Activated CD4-positive, alpha-beta memory T cell treated with anti-CD3 and anti-CD28 coated beads, Interleukin-2, amount 10 ng/mL, durations not matched to agents 7 days and 5 days (primary cell): ENCODE data around the gene ZNF346. TPM values are rescaled to one million over a fixed set of nuclear protein-coding genes. Genes with fewer than 3 reads are reported as not detected.

Source experiments
- CTCF ChIA-PET: fragments of 350-600 bp; sonication (Branson Sonifier 250); formaldehyde crosslinking; loops from one replicate; lab custom pipeline; 2021; ENCODE audit warnings: antibody characterized with exemption, inconsistent platforms; lab: Charles Lee
- POLR2A ChIA-PET: fragments of 350-600 bp; sonication (Branson Sonifier 250); formaldehyde crosslinking; loops from one replicate; lab custom pipeline; 2021; ENCODE audit warnings: antibody characterized with exemption; lab: Charles Lee
- DNase-seq: peaks from one replicate; pipeline ENCODE4 v3.0.0-alpha.2; 2020
- H3K27ac Mint-ChIP-seq: one replicate; pipeline ENCODE4 v1.8.0; 2021; ENCODE audit warnings: mild to moderate bottlenecking, mixed read lengths
- H3K27me3 Mint-ChIP-seq: one replicate; pipeline ENCODE4 v1.8.0; 2021; ENCODE audit warnings: mixed read lengths
- H3K36me3 Mint-ChIP-seq: one replicate; pipeline ENCODE4 v1.8.0; 2021; ENCODE audit warnings: low read depth, mixed read lengths
- H3K4me1 Mint-ChIP-seq: one replicate; pipeline ENCODE4 v1.8.0; 2021; ENCODE audit warnings: mixed read lengths
- H3K4me3 Mint-ChIP-seq: one replicate; pipeline ENCODE4 v1.8.0; 2021; ENCODE audit warnings: mild to moderate bottlenecking, mixed read lengths
- H3K9me3 Mint-ChIP-seq: one replicate; pipeline ENCODE4 v1.8.0; 2021; ENCODE audit warnings: mixed read lengths
- total RNA-seq, 2 experiments: library from RNA; stranded (reverse); gene quantifications; one replicate each; pipeline ENCODE4 v1.2.3, GENCODE V29; 2021

Gene ZNF346
- total RNA-seq, 2 experiments from 2014 or later, result 19.5 to 27.2 TPM

DNA sequence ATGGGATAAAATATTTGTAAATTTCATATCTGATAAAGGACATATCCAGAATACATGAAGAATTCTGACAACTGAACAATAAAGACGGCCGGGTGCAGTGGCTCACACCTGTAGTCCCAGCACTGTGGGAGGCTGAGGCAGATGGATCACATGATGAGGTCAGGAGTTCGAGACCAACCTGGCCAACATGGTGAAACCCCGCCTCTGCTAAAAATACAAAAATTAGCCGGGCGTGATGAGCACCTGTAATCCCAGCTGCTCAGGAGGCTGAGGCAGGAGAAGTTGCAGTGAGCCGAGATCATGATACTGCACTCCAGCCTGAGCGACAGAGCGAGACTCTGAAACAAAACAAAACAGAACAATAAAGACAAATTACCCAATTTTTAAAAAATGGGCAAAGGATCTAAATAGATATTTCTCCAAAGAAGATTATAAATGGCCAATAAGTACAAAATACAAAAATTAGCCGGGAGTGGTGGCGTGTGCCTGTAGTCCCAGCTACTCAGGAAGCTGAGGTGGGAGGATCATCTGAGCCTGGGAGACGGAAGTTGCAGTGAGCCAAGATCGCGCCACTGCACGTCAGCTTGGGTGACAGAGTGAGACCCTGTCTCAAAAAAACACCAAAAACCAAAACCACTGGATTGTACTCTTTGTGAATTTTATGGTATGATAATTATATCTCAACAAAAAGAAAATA is 101.4 kb downstream of the ZNF346 start:
- DNase-seq, result no peak
- H3K36me3 Mint-ChIP-seq, result no peaks in the 10 kb centered on the region
- peaks cover 10% of the 10 kb centered on the region for H3K4me1 Mint-ChIP-seq
- ChIA-PET CTCF (interaction anchor here (1.1 to 4.1 kb wide), 2 partner anchors 10 to 15 kb away, joined by 5 to 16 read pairs; no protein-coding TSS in a partner anchor), POLR2A (interaction anchor here (1.5 kb wide), 1 partner anchor 9 kb away, joined by 5 read pairs; the partner anchor contains the start of gene NSD1)
- H3K27ac Mint-ChIP-seq, result no peak overlapping the region
- H3K27me3 Mint-ChIP-seq, result peaks cover 4% of the 10 kb centered on the region
- no peaks in the 10 kb centered on the region for H3K9me3 Mint-ChIP-seq
- H3K4me3 Mint-ChIP-seq, result no peak overlapping the region

DNA sequence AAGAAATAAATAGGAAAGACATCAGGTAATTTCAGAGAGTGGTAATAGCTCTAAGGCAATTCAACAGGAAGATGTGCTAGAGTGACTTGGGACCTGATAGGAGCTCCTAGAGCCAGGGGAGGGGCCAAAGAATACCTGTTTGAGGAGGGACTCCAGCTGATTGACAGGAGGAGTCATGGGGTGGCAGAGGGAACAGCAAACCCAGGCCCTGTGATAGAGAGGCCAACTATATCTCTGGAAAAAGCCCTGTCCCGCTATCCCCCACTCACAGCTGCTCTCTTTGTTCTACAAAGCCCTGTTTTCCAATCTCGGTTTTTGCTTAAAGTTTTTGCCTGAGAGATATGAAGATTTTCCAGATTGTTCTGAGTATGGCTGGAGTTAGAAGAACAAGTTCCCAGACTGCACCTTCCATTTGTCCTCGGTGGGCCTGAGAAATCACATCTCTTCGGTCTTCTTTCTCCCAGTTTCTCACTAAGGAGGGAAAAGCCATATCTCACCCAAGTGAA is 102.0 kb downstream of the ZNF346 start:
- POLR2A ChIA-PET, result interaction anchor here (1.5 kb wide), 1 partner anchor 9 kb away, joined by 5 read pairs; the partner anchor contains the start of gene NSD1
- Mint-ChIP-seq H3K27ac (no peak overlapping the region), H3K36me3 (no peaks in the 10 kb centered on the region), H3K27me3 (peaks cover 4% of the 10 kb centered on the region), H3K4me1 (peaks cover 16% of the 10 kb centered on the region), H3K9me3 (no peaks in the 10 kb centered on the region), H3K4me3 (no peak overlapping the region)
- CTCF ChIA-PET, result interaction anchor here (1.1 to 4.1 kb wide), 2 partner anchors 11 to 16 kb away, joined by 5 to 16 read pairs; no protein-coding TSS in a partner anchor
- DNase-seq, result no peak

- ChIA-PET POLR2A (interaction anchor here (1.3 to 2.3 kb wide), 2 partner anchors 7 to 186 kb away, joined by 4 to 10 read pairs; partner anchors contain the start of gene NSD1), CTCF (interaction anchor here (0.7 to 4.1 kb wide), 2 partner anchors 13 to 466 kb away, joined by 3 to 16 read pairs; no protein-coding TSS in a partner anchor)
- Mint-ChIP-seq H3K36me3 (no peaks in the 10 kb centered on the region), H3K9me3 (no peaks in the 10 kb centered on the region), H3K4me3 (no peak overlapping the region), H3K27ac (no peak overlapping the region), H3K27me3 (peaks cover 4% of the 10 kb centered on the region), H3K4me1 (peaks cover 23% of the 10 kb centered on the region)
- DNase-seq, result no peak
Measured at GRCh38 chr5:177126771-177127170, 104.3 kb downstream of the ZNF346 start.

- peak overlapping the region; percentile 44 for H3K27ac Mint-ChIP-seq
- peaks cover 25% of the 10 kb centered on the region for H3K4me1 Mint-ChIP-seq
- CTCF ChIA-PET, result interaction anchor here (0.9 to 2.3 kb wide), 5 partner anchors 15 to 329 kb away, joined by 3 to 20 read pairs (median 4); no protein-coding TSS in a partner anchor
- H3K36me3 Mint-ChIP-seq, result no peaks in the 10 kb centered on the region
- no peak for DNase-seq
- no peaks in the 10 kb centered on the region for H3K9me3 Mint-ChIP-seq
- no peaks in the 10 kb centered on the region for H3K27me3 Mint-ChIP-seq
- POLR2A ChIA-PET, result interaction anchor here (1.4 to 2.3 kb wide), 3 partner anchors 10 to 184 kb away, joined by 3 to 10 read pairs (median 5); no protein-coding TSS in a partner anchor
- no peak overlapping the region for H3K4me3 Mint-ChIP-seq
Measured at GRCh38 chr5:177128551-177128981, 106.1 kb downstream of the ZNF346 start.

DNA sequence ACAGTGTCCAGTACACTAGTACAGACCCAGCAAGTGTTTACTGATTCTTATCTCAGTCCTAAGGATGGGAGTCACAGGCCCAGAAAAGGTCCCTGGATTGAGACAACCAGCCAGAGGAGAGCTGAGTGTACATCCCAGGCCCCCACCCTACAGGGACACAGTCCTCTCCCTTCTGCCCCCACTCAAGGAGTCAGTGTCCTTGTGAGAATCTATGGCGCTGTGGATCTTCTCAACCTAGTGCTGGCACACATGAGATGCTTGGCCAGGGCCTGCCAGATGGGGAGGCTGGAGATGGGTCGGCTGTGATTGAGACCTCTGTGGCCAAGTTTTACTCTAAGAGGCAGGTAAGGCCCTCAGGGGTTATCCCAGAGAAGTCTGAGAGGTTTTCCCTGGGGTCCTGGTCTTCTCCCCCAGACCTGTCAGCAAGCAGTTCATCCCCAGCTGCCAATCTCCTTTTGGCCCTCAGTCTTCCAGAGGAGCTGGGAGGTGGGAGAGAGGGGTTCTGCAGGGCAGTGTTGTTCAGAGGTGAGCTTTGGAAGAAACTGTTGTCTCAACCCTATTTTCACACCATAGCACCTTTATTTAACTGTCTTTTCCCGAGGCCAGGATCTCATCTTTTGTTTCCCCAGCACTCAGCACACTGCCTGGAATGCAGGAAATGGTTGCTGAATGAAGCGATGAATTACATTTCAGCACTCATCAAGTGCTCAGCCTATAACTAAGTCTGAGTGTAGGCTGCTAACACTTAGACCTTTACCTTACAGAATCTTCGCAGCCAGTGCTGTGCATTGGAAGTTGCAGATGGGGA is 107.9 kb downstream of the ZNF346 start:
- ChIA-PET POLR2A (interaction anchor here (1.6 kb wide), 1 partner anchor 8 kb away, joined by 5 read pairs; no protein-coding TSS in a partner anchor), CTCF (interaction anchor here (1.2 to 2.3 kb wide), 2 partner anchors 17 to 19 kb away, joined by 3 to 20 read pairs; no protein-coding TSS in a partner anchor)
- Mint-ChIP-seq H3K36me3 (peaks cover 10% of the 10 kb centered on the region), H3K9me3 (no peaks in the 10 kb centered on the region), H3K27ac (peak overlapping the region; percentile 8), H3K4me1 (peaks cover 35% of the 10 kb centered on the region), H3K4me3 (no peak overlapping the region), H3K27me3 (no peaks in the 10 kb centered on the region)
- DNase-seq, result no peak

Other genes with a start within 250 kb of the ZNF346 start
- not detected for gene UNC5A, start 212.1 kb upstream of the ZNF346 start, total RNA-seq
- under 1 TPM in 1 of 2 experiments, not detected in 1; 0.33 TPM for gene HK3, start 123.3 kb upstream of the ZNF346 start, total RNA-seq
- 10 to 100 TPM; 46.5 to 50.5 TPM for gene UIMC1, start 15.9 kb upstream of the ZNF346 start, total RNA-seq
- gene FGFR4, start 64.2 kb downstream of the ZNF346 start, total RNA-seq, result under 1 TPM; 0.33 to 0.53 TPM
- 10 to 100 TPM; 79.9 to 90.5 TPM for gene NSD1, start 111.1 kb downstream of the ZNF346 start, total RNA-seq